ENCODE data around the gene RTP5.
"Not testable (repeated sequence)": the region's sequence is repeated elsewhere in the genome, so short reads cannot be mapped to it uniquely, and the experiment has no call there.

RTP5 gene

GRCh38 chr2:241913703-241914102, 44.2 kb downstream of the RTP5 start:
- Histone ChIP-seq H3K27me3 (ENCODE audit: control insufficient read depth, insufficient read depth, low read length, poor library complexity, severe bottlenecking) (no peaks in the 10 kb centered on the region), H3K36me3 (ENCODE audit: control insufficient read depth, insufficient read depth, low read length) (no peaks in the 10 kb centered on the region), H3K4me1 (ENCODE audit: control insufficient read depth, insufficient read depth, low read length) (no peaks in the 10 kb centered on the region), H3K4me3 (ENCODE audit: insufficient read depth, low read depth, low read length) (no peak overlapping the region), H3K9me3 (ENCODE audit: control insufficient read depth, low read length) (no peaks in the 10 kb centered on the region), H3K27ac (ENCODE audit: insufficient read depth, low read depth, low read length, poor library complexity, severe bottlenecking) (no peak overlapping the region)
- WGBS, 2 experiments = 93 to 96% methylated on average over 4 of the region's 4 CpGs

GRCh38 chr2:241914542-241914941, 45.0 kb downstream of the RTP5 start:
- H3K36me3 ChIP-seq (ENCODE audit: control insufficient read depth, insufficient read depth, low read length) = no peaks in the 10 kb centered on the region
- H3K4me1 ChIP-seq (ENCODE audit: control insufficient read depth, insufficient read depth, low read length) = no peaks in the 10 kb centered on the region
- WGBS, 2 experiments = 93 to 95% methylated on average over 13 of the region's 13 CpGs
- H3K27me3 ChIP-seq (ENCODE audit: control insufficient read depth, insufficient read depth, low read length, poor library complexity, severe bottlenecking) = no peaks in the 10 kb centered on the region
- H3K4me3 ChIP-seq (ENCODE audit: insufficient read depth, low read depth, low read length) = no peak overlapping the region
- H3K9me3 ChIP-seq (ENCODE audit: control insufficient read depth, low read length) = no peaks in the 10 kb centered on the region
- H3K27ac ChIP-seq (ENCODE audit: insufficient read depth, low read depth, low read length, poor library complexity, severe bottlenecking) = no peak overlapping the region

- H3K36me3 ChIP-seq (ENCODE audit: control insufficient read depth, insufficient read depth, low read length); H3K27ac ChIP-seq (ENCODE audit: insufficient read depth, low read depth, low read length, poor library complexity, severe bottlenecking); H3K4me3 ChIP-seq (ENCODE audit: insufficient read depth, low read depth, low read length); H3K9me3 ChIP-seq (ENCODE audit: control insufficient read depth, low read length); H3K27me3 ChIP-seq (ENCODE audit: control insufficient read depth, insufficient read depth, low read length, poor library complexity, severe bottlenecking); H3K4me1 ChIP-seq (ENCODE audit: control insufficient read depth, insufficient read depth, low read length): not testable (repeated sequence)
- 87 to 89% methylated on average over 5 to 6 of the region's 9 CpGs for WGBS, 2 experiments
Measured at GRCh38 chr2:241921631-241922030, 52.1 kb downstream of the RTP5 start.

GRCh38 chr2:241922411-241922810, 52.9 kb downstream of the RTP5 start:
- Histone ChIP-seq H3K4me1 (ENCODE audit: control insufficient read depth, insufficient read depth, low read length) (no peaks in the 10 kb centered on the region), H3K36me3 (ENCODE audit: control insufficient read depth, insufficient read depth, low read length) (no peaks in the 10 kb centered on the region), H3K4me3 (ENCODE audit: insufficient read depth, low read depth, low read length) (no peak overlapping the region), H3K9me3 (ENCODE audit: control insufficient read depth, low read length) (no peaks in the 10 kb centered on the region), H3K27ac (ENCODE audit: insufficient read depth, low read depth, low read length, poor library complexity, severe bottlenecking) (no peak overlapping the region), H3K27me3 (ENCODE audit: control insufficient read depth, insufficient read depth, low read length, poor library complexity, severe bottlenecking) (no peaks in the 10 kb centered on the region)
- WGBS, 2 experiments = 92 to 93% methylated on average over 7 to 9 of the region's 9 CpGs

GRCh38 chr2:241922816-241923601, 53.5 kb downstream of the RTP5 start:
- whole genome bisulfite sequencing, 2 experiments = 80 to 81% methylated on average over 13 of the region's 13 CpGs
- not testable (repeated sequence) for H3K27me3 ChIP-seq (ENCODE audit: control insufficient read depth, insufficient read depth, low read length, poor library complexity, severe bottlenecking); H3K27ac ChIP-seq (ENCODE audit: insufficient read depth, low read depth, low read length, poor library complexity, severe bottlenecking); H3K4me3 ChIP-seq (ENCODE audit: insufficient read depth, low read depth, low read length); H3K36me3 ChIP-seq (ENCODE audit: control insufficient read depth, insufficient read depth, low read length); H3K9me3 ChIP-seq (ENCODE audit: control insufficient read depth, low read length); H3K4me1 ChIP-seq (ENCODE audit: control insufficient read depth, insufficient read depth, low read length)
